Skin epidermis (tissue), 12 donors: ENCODE measurements around the gene RPP21.
A peak's percentile ranks its signal among the peaks of the same experiment; 100 is the strongest.

Experiments
- H3K27ac ChIP-seq, 21 experiments: fragments of 200-600 bp; sonication (generic) in 11 of 21; one replicate each; pipeline ENCODE4 v1.5.0; 2020; ENCODE audit warnings: mild to moderate bottlenecking in 3 of 21, inconsistent platforms in 2 of 21, moderate library complexity in 2 of 21
- H3K4me3 ChIP-seq, 7 experiments: fragments of 200-600 bp; sonication (generic) in 2 of 7; one replicate each; pipeline ENCODE4 v1.5.0; 2020; ENCODE audit warnings: inconsistent platforms in 2 of 7, mild to moderate bottlenecking in 2 of 7, moderate library complexity in 1 of 7

The RPP21 gene

GRCh38 chr6:30344868-30345671 is at the start of gene RPP21:
RPP21 (plus strand) TSS chr6:30345156; CDS start chr6:30345172, 16 bp downstream.
- Histone ChIP-seq H3K27ac (peak within 1 kb of the TSS; percentile 14 to 96 (median 88)), H3K4me3 (peak within 1 kb of the TSS; percentile 48 to 89 (median 83))

- Histone ChIP-seq H3K4me3 (no peak overlapping the region), H3K27ac (no peak overlapping the region)
These were observed 49.1 kb upstream of the RPP21 start for GRCh38 chr6:30295837-30296236.

GRCh38 chr6:30304002-30304401 is 41.0 kb upstream of the RPP21 start:
- Histone ChIP-seq H3K27ac (no peak overlapping the region), H3K4me3 (no peak overlapping the region)

- H3K27ac ChIP-seq, result no peak overlapping the region
- H3K4me3 ChIP-seq, result no peak overlapping the region
These were observed 33.9 kb upstream of the RPP21 start for GRCh38 chr6:30311101-30311500.

- Histone ChIP-seq H3K4me3 (no peak overlapping the region), H3K27ac (no peak overlapping the region)
These were observed 33.3 kb upstream of the RPP21 start for GRCh38 chr6:30311671-30312070.

GRCh38 chr6:30312266-30312665 is 32.7 kb upstream of the RPP21 start:
- no peak overlapping the region for H3K27ac ChIP-seq
- no peak overlapping the region for H3K4me3 ChIP-seq

- Histone ChIP-seq H3K4me3 (no peak overlapping the region), H3K27ac (no peak overlapping the region)
These were observed 32.2 kb upstream of the RPP21 start for GRCh38 chr6:30312676-30313321.

- H3K27ac ChIP-seq, result no peak overlapping the region
- no peak overlapping the region for H3K4me3 ChIP-seq
These were observed 29.8 kb upstream of the RPP21 start for GRCh38 chr6:30315156-30315555.

- no peak overlapping the region for H3K27ac ChIP-seq
- H3K4me3 ChIP-seq, result no peak overlapping the region
These were observed 26.9 kb upstream of the RPP21 start for GRCh38 chr6:30317913-30318589.

- no peak overlapping the region for H3K27ac ChIP-seq
- no peak overlapping the region for H3K4me3 ChIP-seq
These were observed 25.7 kb upstream of the RPP21 start for GRCh38 chr6:30319146-30319835.

- Histone ChIP-seq H3K27ac (no peak overlapping the region), H3K4me3 (no peak overlapping the region)
These were observed 23.1 kb upstream of the RPP21 start for GRCh38 chr6:30321692-30322388.

GRCh38 chr6:30322527-30323501 is 22.1 kb upstream of the RPP21 start:
- no peak overlapping the region for H3K27ac ChIP-seq

GRCh38 chr6:30323806-30324205 is 21.1 kb upstream of the RPP21 start:
- Histone ChIP-seq H3K4me3 (no peak overlapping the region), H3K27ac (no peak overlapping the region)

More at GRCh38 chr6:30322527-30323501, 22.1 kb upstream of the RPP21 start:
- H3K4me3 ChIP-seq, result no peak overlapping the region

- peak overlapping the region; percentile 73 to 97 (median 89) for H3K4me3 ChIP-seq
- peak overlapping the region in 19 of 21 experiments; percentile 96 to 99 (median 98) for H3K27ac ChIP-seq
These were observed 19.6 kb upstream of the RPP21 start for GRCh38 chr6:30325150-30325872.

GRCh38 chr6:30325873-30326525 is 19.0 kb upstream of the RPP21 start:
- H3K4me3 ChIP-seq, result peak overlapping the region; percentile 73 to 97 (median 89)
- H3K27ac ChIP-seq, result peak overlapping the region; percentile 93 to 99 (median 98)

- peak within 1 kb of the TSS; percentile 93 to 99 (median 98) for H3K27ac ChIP-seq
- H3K4me3 ChIP-seq, result peak within 1 kb of the TSS; percentile 73 to 97 (median 89)
These were observed 18.3 kb upstream of the RPP21 start, which contains the start of gene TRIM39 for GRCh38 chr6:30326526-30327231. TRIM39 (plus strand) TSS chr6:30326927; CDS start chr6:30329318, 2,391 bp downstream.
